ENCODE data around the gene TRPM3. TPM values are rescaled to one million over a fixed set of nuclear protein-coding genes. Genes with fewer than 3 reads are reported as not detected.

TRPM3 gene
- total RNA-seq, 4 donors from 2014 or later: 0.51 to 8.4 (median 3.3) TPM

DNA sequence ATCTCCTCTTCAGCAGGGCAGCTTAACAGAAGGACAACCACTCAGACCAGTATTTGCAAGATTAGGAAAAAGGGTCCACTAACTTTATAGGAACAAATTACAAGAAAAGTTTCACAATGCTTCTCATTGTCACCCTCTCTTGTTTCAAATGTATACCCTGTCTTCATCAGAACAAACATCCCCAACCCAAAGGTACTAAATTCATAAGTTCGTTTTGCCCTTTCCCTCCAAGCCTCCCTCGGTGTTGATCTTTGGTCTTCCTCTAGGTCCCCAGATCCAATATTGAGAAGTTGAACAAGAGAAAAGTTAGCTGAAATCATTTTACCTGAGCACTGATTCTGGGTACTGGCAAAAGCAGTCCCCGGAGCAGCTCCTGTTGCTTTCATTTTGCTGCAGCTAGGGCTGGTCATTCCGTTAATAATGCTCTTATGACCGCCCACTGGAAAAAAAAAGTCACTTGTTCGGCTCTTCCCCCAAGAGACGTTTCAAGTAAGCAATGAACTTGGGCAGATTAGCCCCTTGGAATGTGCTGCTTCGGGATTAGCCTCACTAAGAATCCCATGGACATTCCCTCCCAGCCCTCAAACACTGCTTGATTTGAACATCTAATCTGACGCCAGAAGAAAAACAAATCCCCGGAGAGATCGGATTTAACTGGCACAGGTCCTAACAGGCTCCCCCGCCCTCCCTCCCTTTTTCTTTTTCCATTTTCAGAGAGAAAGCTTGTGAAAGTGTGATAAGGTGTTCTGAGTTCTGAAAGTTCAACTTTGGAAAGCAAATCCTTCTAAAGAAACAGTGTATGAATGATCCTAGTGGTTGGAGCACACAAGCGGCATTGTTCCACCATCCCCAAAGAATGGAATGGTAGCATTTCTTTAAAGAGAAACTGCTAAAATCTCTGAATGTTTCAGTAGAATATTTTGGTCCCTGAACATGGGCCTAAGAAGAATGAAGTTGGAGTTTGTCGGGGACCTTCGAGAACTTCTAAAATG is 252.5 kb downstream of the TRPM3 start:
- Histone ChIP-seq H3K27ac (peak overlapping the region in 1 of 2 donors; percentile 27), H3K9me3 (no peaks in the 10 kb centered on the region), H3K27me3 (no peaks in the 10 kb centered on the region), H3K4me1 (no peaks in the 10 kb centered on the region), H3K4me3 (peak overlapping the region; percentile 25 to 37), H3K36me3 (no peaks in the 10 kb centered on the region)
- TF ChIP-seq, protein P1, sequence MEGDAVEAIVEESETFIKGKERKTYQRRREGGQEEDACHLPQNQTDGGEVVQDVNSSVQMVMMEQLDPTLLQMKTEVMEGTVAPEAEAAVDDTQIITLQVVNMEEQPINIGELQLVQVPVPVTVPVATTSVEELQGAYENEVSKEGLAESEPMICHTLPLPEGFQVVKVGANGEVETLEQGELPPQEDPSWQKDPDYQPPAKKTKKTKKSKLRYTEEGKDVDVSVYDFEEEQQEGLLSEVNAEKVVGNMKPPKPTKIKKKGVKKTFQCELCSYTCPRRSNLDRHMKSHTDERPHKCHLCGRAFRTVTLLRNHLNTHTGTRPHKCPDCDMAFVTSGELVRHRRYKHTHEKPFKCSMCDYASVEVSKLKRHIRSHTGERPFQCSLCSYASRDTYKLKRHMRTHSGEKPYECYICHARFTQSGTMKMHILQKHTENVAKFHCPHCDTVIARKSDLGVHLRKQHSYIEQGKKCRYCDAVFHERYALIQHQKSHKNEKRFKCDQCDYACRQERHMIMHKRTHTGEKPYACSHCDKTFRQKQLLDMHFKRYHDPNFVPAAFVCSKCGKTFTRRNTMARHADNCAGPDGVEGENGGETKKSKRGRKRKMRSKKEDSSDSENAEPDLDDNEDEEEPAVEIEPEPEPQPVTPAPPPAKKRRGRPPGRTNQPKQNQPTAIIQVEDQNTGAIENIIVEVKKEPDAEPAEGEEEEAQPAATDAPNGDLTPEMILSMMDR (IDR thresholded peaks at IDR 0.05): no peak
- TF ChIP-seq POLR2A (IDR thresholded peaks at IDR 0.05): no peak
- intact Hi-C loops (cut with DNase I; ENCODE audit: low total_unique reads): no loop called here
- no peak for DNase-seq

DNA sequence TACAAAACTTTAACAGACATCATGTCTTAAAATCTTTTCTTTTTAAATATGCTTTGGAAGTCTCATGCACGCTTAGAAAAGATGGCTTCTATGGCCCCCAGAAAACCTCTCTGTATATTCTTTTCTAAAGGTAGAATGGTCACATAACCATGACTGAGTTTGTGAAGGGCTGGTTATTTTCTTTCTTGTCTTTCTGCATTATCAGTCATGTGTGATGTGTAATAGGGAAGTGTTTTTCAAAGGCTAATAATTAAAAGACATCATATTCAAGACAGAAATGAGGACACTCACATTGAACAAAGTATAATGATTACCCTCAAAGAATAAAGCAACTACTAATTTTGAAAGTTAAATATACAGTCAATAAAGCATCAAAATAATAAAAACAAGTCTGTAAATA is 253.4 kb downstream of the TRPM3 start:
- Histone ChIP-seq H3K4me3 (no peak overlapping the region), H3K27ac (no peak overlapping the region), H3K9me3 (no peaks in the 10 kb centered on the region), H3K27me3 (no peaks in the 10 kb centered on the region), H3K4me1 (no peaks in the 10 kb centered on the region), H3K36me3 (no peaks in the 10 kb centered on the region)
- no peak for DNase-seq
- intact Hi-C loops (cut with DNase I; ENCODE audit: low total_unique reads): no loop called here
- TF ChIP-seq, protein P1 (IDR thresholded peaks at IDR 0.05): no peak
- TF ChIP-seq POLR2A (IDR thresholded peaks at IDR 0.05): no peak

DNA sequence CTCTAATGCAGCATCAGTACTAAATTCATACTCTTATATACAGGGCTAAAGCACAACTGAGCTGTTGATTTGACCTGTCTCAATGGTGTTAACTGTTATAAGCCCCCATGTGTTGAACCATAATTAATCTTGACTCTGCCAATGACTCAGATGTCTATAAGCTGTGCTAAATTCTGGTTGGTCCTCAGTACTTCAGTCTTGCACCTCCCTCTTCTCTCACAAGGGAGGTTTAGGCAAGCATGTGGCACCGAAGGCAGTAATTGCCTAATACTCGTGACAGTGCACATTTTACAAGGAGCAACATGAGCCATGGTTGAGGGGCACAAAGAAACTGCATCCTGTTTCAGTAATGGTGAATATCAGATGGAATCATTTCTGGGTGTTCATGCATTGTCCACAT is 255.9 kb downstream of the TRPM3 start:
- Histone ChIP-seq H3K27ac (no peak overlapping the region), H3K9me3 (no peaks in the 10 kb centered on the region), H3K27me3 (no peaks in the 10 kb centered on the region), H3K36me3 (no peaks in the 10 kb centered on the region), H3K4me1 (no peaks in the 10 kb centered on the region), H3K4me3 (no peak overlapping the region)
- intact Hi-C loops (cut with DNase I; ENCODE audit: low total_unique reads): no loop called here
- TF ChIP-seq, protein P1 (IDR thresholded peaks at IDR 0.05): no peak
- TF ChIP-seq POLR2A (IDR thresholded peaks at IDR 0.05): no peak
- no peak for DNase-seq

DNA sequence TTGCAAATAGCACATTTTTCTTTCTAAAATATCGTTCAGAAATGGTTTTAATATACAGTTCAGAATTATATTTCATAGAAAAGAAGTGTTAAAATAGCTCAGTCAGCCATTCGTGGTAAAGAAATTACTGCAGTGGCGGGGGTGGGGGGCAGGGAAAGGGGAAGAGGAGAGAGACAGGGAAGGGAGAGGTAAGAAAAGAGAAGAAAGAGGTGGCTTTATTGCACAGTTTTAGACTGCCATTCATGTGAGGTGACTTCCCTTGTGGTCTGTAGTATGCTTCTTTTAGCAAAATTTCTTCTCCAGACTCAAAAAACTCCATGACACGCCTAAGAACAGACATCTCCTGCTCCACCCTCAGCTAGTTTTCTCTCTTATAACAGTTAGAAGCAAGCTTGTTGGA is 259.6 kb downstream of the TRPM3 start:
- H3K27ac ChIP-seq: no peak overlapping the region
- DNase-seq: no peak
- H3K27me3 ChIP-seq: no peaks in the 10 kb centered on the region
- no peaks in the 10 kb centered on the region for H3K36me3 ChIP-seq
- no peaks in the 10 kb centered on the region for H3K9me3 ChIP-seq
- H3K4me1 ChIP-seq: no peaks in the 10 kb centered on the region
- TF ChIP-seq POLR2A (IDR thresholded peaks at IDR 0.05): no peak
- TF ChIP-seq, protein P1 (IDR thresholded peaks at IDR 0.05): no peak
- intact Hi-C loops (cut with DNase I; ENCODE audit: low total_unique reads): no loop called here
- H3K4me3 ChIP-seq: no peak overlapping the region

DNA sequence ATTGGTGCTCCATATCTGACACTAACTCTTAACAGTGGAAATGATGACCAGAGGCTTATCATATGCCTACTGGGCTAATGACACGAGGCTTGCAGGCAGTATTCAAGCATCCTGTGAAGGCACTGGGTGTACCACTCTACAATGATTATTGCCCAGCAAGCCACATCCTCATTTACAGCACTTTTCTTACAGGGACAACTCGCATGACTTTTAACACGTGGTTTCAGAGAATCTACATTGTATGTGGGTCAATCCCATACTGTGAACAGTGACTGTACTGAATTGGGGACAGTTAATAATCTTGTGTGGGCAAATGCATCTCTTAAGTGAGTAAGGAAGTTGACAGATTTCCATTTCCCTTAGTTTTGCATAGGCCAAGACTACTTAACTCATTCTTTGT is 260.0 kb downstream of the TRPM3 start:
- no peak for TF ChIP-seq POLR2A (IDR thresholded peaks at IDR 0.05)
- Histone ChIP-seq H3K27ac (no peak overlapping the region), H3K9me3 (no peaks in the 10 kb centered on the region), H3K27me3 (no peaks in the 10 kb centered on the region), H3K4me1 (no peaks in the 10 kb centered on the region), H3K4me3 (no peak overlapping the region), H3K36me3 (no peaks in the 10 kb centered on the region)
- DNase-seq: no peak
- intact Hi-C loops (cut with DNase I; ENCODE audit: low total_unique reads): no loop called here
